ENCODE results near the gene GUCD1.

GUCD1 gene

DNA sequence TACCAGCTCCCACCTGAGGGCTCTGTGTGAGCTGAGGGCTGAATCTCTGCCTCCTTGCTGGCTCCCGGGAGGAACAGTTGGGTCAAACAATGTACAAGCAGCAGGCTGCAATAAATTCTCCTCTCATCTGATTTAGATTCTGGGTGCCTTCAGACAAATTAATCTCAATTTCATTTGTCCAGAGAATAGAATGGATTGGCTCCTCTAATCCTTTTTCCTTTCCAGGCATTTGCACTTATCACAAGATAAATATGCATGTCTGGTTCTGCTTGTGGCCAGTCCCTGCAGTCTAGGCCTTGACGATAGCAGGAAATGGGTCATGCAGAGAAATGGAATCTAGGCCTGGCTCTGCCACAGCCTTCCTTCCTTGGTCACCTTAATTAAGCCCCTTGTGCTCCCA is 31.1 kb downstream of the GUCD1 start:
- no peak for DNase-seq

DNA sequence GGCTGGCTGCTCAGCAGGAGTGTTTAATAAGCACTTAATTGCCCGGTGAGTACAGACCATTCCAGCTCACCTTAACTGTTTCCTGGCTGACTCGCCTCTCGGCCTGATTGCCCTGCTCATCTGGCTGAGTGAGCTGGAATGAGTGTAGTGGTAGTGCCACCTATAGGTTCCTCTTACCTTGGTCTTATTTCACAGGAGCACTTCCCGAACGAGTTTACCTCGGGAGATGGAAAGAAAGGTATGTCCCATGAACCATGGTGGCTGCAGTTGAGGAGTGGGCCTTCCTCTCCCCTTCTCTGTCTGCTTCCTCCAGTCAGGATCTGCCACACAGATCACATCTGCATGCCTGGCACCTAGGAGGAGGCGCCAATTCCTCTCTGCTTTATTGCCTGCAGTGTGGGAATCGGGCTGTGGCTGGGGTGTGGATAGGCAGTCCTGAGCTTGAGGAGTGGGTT is 33.1 kb downstream of the GUCD1 start:
- DNase-seq: peak in 1 of 2 donors; percentile 32

DNA sequence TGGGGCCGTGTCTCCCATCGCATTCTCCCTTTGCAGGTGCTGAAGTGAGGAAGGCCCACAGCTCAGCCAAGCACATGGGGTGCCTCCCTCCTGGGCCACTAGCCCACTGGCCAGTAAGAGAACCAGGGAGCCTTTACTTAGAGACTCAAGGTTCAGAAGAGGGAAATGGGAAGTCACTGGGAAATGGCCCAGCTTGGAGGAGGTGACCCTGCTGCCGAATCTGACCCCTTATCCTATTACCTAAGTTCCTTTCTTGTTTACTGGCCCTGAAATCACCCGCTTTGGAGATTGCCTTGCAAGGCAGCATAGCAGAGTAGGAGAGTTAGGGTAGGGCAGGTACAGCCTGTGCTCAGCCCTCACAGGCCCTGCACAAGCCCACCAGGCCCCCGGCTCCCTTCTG is 35.4 kb downstream of the GUCD1 start:
- no peak for DNase-seq

DNA sequence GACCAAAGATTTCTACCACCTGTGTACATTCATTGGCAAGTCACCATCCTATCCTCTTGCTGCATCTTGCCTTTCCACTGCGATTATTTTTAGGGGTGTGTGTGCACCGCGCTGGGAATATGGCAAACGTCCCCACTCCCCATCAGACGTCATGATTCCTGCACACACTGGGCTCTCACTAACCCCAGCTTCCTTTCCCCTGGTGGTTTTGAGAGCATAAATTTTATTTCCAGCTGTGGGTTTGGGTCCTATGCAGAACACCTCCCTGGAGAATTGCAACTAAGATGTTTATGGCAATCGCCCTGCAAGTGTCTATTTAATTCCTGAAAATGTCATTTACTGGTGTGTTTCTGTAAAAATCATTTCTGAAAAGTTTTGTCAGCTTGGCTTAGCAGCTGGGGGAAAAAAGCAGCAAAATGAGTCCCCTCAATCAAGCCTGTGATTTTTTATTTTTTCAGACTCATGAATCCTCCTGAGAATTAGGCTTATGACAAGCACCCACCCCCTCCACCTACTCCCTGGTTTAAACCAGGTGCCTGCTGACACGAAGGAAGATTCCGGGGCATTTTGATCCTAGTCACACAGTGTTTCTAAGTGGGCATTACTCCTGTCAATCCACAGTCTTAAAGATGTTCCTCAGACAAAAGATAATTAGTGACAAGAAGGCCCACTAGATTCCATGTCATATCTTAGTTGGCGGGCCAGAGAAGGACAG is 36.0 kb downstream of the GUCD1 start:
- DNase-seq: no peak

DNA sequence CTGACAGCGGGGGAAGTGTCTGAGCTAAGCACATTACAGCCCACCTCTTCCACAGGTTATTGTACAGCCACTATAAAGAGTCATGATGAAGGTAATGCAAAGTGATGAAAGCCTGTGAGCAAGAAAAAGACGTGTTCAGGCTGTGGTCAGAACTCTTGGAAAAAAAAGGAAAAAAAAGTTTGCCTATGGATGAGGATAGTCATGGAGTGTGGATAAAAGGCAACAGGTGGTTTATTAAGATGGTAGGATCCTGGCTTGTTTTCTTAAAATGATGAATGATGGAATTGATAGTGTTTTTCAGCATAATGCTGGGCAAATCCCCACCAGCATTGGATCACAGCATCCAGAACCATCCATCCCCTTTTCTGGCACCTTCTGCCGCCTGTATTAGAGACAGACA is 36.7 kb downstream of the GUCD1 start:
- no peak for DNase-seq

DNA sequence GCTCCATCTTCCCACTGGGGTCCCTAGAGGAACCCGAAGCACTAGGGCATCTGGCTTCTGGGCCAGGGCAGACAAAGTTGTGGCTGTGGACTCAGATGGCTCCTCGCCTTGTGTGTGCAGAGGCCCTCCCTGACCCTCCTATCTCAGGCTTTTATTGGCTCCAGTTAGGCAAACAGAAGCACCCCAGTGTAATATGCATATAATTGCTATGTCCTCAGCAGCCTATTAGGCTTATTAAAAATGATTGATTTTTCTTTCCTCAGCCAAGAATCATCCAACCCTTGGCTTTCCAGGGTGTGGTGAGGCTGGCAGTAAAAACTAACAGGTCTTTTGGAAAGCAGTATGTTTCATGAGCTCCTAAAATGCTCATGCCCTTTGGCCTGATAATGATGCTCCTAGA is 37.5 kb downstream of the GUCD1 start:
- DNase-seq: no peak

DNA sequence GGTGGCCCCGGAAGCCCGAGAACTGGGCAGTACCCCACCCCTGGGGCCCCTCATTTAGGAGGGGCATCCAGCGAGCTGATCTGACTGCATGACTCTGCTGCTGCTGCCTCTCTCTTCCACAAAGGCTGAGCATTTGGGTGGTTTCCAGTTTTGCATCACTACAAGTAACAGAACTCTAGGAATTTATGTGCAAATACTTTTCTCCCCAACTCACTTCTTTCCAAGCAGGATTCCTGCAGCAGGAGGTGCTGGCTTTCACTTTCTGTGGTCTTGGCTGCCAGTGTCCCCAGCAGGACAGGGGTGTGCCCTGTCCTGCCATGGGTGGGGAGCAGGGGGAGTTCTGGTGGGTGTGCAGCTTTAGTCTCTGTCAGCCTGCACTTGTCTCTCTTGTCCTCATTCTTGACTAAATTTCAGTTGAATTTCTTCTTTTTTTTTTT is 38.6 kb downstream of the GUCD1 start:
- DNase-seq: no peak

DNA sequence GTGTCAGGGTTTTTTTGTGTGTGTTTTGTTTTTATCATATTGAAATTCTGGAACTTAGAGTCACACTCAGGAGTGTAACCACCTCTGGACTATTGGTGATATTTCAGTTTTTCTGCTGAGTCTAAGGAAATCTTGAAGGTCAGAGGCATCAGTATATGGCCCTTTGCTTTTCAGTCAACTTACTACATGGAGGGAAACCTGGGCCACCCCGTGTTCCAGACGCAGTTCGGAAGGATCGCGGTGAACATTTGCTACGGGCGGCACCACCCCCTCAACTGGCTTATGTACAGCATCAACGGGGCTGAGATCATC is 40.0 kb downstream of the GUCD1 start:
- DNase-seq: no peak

DNA sequence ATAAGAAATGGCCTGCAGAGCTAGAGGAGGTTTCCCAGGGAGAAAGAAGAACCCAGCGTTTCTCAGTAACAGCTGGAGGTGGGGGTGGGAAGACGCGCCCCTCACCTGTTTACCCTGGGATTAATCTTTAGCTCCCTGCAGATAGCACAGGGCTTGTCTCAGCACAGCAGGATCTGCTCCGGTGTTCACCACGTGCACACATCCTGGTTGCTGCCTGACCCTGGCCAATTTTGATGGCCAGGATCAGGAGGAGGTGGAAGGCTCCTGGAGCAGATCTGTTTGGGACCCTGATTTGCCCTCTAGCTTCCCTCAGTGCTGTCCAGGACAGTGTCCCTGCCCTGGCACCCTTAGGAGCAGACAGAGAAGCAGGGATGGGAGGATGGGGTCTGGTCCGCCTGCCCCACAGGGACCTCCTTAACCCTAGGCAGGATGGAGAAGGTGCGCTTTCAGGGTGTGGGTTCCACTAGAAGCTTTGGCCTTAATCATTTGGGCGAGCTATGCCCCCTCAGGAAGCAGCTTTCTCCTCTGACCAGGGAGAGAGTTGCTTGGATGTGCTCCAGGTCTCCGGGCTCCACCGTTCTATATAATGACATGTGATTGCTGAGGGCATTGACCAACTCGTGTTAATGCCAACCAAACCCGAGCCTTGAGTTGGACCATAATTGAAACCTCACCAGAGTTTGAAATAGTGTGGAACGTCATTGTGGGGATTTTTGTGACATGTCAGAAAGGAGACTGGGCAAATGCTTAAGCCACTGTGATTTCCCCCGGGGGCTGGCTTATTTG is 40.5 kb downstream of the GUCD1 start:
- DNase-seq: no peak

DNA sequence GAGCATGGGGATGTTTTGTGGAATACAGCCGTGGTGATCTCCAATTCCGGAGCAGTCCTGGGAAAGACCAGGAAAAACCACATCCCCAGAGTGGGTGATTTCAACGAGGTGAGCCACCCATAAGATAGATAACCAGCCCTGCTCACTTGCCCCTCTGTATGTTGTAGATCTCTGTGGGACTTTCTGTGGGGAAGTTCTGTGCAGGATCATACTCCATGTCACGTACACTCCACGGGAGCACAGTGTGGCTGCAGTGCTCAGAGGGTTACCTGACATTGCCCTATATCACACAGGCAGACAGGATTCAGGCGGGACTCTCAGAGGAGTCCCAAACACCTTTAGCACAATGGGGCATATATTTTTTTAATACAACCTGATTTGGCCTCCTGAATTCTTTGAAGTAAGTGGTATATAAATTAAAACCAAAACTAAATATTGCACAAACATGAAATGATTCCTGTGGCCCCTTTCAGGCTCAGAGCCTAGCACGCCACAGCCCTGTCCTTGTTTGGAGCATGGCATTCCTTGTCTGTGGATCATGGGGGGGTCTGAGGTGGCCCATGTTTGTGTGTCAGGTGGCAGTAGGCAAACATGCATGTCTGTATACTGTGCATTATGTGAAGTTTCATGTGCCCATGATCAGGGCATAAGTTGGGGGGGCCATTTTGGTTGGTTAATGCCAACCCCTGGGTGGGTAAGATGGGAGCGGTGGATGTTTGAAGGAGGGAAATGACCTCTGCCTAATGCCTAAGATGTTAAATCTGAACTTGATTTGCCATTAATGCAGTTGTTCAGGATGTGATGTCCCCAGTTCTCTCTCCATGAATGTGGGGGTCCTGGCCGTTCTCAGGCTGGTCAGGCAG is 41.3 kb downstream of the GUCD1 start:
- DNase-seq: no peak

DNA sequence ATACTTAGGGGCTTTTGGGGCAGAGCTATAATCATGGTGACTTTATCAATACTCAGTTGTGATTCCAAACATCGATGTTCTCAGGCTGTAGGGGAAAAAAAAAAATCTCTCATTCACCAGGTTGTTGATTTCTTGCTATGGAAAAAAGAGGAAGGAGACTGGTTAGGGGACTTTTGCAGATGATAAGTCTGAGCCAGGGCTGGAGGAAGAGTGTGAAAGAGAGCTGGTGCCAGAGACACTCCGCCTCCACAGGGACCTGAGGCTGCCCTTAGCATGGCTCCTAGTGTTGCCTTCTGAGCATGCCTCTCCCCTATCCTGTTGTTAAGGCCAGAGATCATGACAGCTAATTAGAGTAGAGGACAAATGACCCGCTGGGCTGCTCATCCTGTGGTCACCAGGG is 42.9 kb downstream of the GUCD1 start:
- no peak for DNase-seq

DNA sequence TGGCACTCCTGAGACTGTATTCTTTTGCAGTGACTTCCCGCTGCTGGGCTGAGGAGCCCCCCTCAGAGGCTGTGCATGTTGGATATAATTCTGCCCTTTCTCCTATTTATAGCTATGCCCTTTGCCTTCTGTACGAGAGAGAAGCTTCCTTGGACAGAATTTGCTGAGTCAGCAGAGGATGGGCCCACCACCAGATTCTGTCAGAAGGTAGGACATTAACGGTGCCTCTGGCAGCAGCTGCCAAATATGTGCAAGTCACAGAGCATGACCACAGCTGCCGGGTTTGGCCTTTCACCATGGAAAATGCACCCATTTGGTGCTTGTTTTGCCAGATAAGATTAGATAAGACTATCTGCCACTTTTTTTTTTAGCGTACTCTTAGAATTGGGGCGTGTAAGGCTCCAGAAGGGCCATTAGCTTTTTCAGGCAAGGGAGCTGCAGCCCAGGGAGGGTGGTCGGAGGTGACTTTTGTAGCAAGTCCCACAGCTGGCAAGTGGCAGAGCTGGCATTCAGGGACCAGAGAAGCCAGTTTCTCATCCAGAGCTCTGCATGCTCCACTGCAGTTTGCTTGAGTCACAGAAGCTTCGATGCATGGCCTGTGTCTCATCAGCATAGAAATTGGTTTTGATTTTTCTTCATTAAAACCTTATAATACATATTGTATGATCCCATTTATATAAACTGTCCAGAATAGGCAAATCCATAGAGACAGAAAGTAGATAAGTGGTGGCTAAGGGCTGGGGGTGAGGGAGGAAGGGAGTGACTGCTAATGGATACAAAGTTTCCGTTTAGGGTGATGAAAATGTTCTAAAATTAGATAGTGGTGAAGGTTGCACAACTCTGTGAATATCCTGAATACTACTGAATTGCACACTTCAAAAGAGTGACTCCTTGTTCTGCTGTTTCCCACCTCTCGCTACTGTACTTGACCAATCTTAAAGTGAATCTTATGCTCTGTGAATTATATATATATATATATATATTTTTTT is 44.0 kb downstream of the GUCD1 start:
- DNase-seq: no peak

DNA sequence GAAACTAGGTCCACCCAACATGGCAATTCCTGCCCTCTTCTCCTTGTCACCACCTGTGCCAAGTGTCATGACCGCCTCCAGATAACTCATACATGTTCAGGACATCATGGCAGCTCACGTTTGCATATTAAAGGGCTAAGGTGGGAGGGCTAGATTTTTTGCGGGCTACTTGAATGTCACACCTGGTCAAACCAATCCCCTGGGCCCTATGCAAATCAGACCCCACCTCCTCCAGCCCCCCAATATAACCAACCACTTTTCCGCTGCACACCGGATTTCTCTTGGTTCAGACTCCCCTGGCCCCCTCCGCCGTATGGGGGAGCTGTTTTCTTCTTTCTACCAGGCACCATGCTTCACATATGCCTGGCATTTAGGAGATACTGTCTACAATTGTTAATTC is 47.2 kb downstream of the GUCD1 start:
- no peak for DNase-seq

DNA sequence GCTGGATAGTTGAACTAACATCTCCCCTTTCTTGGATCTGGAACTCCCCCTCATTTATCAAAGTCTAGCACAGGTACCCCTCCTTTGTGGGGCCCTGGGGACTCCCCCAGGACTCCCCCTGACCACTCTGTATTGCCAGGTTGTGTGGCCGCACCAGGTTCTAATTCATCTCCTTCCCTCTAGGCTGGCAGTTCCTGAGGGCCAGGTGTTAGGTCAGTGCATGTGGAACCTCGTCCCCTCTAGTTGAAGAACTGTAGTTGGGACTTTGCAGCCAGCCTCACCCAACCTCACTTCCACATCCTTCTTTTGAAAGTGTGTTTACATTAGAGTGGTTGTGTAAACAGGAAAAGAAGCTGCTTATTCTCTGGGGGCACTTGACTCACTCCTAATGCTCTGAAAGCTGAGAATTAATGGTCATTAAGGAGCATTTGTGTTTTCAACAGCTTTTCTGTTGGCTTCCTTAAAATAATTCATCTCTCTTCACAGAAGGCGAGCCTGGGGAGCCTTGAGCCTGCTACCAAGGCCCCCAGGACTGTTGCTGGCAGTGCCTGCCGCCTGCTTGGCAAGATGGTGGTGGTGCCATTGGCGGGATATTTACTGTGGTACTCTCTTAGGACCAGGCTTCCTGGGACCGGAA is 48.0 kb downstream of the GUCD1 start:
- no peak for DNase-seq

DNA sequence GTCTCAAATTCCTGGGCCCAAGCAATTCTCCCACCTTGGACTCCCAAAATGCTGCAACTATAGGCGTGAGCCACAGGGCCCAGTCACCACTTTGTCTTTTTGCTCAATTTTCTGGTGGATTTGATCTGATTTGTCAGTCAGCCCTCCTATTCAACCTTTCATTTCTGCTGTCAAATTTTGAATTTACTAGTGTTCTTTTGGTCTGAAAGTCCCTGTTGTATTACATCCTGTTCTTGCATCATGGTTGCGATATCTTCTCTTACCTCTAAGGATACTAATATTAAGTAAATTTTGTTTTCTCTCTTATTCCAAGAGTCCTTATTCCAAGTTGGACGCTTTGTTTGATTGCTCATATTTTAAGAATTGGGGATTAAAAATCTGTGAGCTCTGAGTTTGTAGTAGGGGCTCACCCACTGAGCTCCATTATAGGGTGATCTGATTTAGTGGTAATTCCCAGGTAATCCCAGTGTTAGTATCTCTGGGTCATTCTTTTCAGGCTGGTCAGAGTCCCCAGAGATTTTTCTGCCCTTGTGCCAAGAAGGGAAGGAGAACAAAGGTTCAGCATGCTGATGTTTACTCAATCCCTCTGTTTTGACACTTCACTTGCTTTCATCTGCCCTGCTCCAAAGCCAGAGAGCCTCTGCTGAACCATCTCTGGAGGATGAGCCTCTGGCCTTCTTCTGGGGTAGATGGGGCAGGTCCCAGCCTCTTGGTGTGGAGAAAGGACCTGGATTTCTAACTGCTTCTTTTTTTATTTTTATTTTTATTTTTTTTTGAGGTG is 49.8 kb downstream of the GUCD1 start:
- DNase-seq: no peak

DNA sequence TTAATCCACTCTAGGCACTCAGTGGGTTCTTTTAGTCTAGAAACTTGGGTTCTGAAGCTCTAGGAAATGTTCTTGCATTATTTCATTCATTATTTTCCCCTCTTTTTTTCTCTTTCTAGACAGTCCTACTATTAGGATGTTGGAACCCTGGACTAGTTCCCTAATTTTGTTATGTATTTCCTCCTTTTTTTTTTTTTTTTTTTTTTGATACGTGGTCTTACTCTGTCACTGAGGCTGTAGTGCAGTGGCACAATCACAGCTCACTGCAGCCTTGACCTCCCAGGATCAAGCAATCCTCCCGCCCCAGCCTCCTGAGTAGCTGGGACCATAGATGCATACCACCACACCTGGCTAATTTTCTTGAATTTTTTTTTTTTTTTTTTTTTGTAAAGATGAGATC is 50.4 kb downstream of the GUCD1 start:
- DNase-seq: no peak

DNA sequence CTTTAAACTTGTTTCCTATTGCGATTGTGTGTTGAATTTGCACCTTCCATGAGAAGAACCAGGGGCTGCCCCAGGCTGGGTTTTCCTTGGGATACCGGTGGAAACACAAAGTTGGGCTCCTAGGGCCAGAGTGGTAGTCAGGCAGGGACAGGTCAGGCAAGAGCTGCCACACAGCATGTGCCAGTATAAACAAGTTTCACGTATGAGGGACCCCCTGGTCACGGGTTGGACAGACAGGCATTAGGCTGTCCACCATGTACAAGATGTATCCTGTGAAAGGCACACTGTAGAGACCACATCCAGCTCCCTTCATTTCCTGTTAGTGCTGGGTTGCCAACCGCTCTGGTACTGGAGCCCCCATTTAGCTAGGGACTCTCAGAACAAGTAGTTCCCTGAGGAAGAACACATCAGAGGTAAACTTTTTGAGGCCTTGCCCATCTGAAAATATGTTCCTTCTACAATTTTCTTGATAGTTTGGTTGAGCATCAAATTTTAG is 51.0 kb downstream of the GUCD1 start:
- DNase-seq: no peak

DNA sequence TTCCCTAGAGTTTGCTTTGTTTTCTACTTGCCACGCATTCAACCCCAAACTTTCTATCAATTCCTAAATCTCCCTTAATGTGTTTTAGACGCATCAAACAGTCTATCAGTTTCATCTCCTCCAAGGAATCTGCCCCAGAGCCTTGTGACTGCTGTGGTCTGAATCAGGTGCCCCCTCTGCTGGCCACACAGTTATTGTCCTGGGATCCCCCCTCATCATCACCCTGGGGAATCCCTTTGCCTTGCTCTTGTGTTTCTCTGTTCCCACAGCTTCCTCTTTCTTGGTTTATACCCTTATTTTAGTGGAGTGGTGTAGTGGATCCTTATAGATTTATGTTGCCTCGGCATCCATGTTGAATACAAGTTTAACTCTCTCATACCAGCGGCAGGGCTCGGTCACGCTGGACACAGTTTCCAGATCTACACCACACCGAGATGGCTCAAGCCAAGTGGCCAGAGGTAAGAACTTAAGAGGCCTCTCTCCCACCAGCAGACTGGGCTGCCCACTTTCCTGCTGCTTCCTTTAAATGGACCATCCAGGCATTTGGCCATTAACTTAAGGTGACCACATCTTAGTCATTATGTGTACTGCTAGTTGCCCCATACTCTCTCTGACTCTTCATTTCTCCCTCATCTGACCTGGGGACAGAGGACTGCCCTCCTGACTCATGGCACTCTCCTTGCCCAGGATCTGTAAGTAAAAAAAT is 51.6 kb downstream of the GUCD1 start:
- DNase-seq: peak; percentile 57 to 59

DNA sequence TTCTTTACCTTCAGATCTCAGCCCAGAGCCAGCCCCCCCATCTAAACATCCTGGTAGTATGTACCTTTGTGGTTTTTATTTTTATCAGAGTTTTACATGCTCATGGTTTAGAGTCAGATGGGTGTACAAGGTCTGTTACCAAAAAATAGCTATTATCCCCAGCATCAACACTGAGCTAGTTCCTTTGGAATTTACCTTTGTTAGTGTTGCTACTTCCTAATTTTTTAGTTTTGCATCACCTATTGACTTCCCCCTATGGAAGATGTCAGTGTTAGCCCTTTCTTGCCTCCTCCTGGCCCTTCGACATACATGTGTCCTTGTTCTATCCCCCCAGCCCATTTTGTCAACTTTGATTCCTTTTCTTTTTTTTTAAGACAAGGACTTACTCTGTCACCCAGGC is 52.4 kb downstream of the GUCD1 start:
- DNase-seq: no peak

DNA sequence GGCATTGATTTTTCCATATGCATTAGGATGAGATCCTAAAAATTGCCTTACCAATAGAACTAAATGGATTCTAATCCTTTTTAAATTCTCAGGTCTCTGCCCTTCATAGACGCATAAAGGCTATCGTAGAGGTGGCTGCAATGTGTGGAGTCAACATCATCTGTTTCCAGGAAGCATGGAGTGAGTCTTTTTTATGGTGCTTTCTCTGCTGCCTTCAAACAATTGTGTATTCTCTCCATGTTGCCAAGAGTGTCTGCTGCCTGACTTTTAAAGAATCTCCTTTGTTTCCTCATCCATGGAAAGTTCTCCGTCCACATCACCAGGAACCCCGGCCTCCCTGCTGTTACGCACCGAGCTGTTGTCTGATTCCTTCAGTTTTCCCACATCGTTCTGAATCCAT is 52.9 kb downstream of the GUCD1 start:
- no peak for DNase-seq
